Erythroblast (primary cell): ENCODE measurements around the gene SURF4.
"Not testable (repeated sequence)": the region's sequence is repeated elsewhere in the genome, so short reads cannot be mapped to it uniquely, and the experiment has no call there.

ENCODE experiments used
- DNase-seq, 2 experiments: peaks; one replicate each; lab custom pipeline; 2025; lab: John Stamatoyannopoulos, UW
- GATA1 ChIP-seq: IDR thresholded peaks from 2 replicates; pipeline ENCODE4 v1.6.1; 2011; ENCODE audit warnings: low read depth, mild to moderate bottlenecking, control low read depth, low read length, moderate library complexity
- POLR2A ChIP-seq: IDR thresholded peaks from 2 replicates; pipeline ENCODE4 v1.6.1; 2011; ENCODE audit warnings: mild to moderate bottlenecking, low read length

SURF4 gene

DNA sequence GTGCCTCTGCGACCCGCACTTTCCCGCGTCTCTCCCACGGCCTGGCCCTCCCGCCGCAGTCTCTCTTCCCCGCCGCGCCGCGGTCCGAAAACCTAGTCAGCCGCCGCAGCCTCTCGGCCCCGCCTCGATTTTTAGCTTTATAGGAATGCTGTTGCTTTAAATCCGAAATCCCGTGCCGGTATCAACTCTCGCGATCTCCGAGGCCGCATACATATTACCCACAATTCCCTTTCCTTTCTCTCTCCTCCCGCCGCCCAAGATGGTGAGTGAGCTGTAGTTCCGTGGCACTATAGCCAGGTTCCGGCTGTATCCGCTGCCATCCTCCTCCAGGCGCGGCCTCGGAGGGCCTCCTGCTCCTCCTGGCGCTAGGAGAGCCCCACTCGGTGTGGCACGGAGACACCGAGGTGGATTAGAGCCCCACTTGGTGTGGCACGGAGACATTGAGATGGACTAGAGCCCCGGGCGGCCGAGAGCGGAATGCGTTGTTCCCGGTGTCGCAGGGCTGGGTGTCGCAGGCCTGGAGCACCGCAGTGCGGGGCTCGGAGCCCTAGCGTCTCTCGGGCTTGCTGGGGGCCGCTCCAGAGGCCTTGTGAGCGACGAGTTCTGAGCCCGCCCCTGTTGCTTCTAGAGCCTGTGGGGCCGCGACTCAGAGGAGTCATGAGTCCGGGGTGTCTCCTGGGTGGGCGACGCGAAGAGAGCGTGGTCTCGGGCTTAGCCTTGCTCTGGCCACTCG lies 27.7 kb downstream of the SURF4 start, which contains the start of the genes MED22 and RPL7A:
MED22 (minus strand) TSS at position 147 of the 733 bp plus-strand sequence. CDS start 1,469 bp downstream, outside the sequence.
RPL7A (plus strand) TSS at position 234 of the 733 bp plus-strand sequence; CDS start at position 260, 26 bp downstream.
- peak; percentile 96 to 97 for DNase-seq
- TF ChIP-seq GATA1 (no peak), POLR2A (peak; percentile 98)

DNA sequence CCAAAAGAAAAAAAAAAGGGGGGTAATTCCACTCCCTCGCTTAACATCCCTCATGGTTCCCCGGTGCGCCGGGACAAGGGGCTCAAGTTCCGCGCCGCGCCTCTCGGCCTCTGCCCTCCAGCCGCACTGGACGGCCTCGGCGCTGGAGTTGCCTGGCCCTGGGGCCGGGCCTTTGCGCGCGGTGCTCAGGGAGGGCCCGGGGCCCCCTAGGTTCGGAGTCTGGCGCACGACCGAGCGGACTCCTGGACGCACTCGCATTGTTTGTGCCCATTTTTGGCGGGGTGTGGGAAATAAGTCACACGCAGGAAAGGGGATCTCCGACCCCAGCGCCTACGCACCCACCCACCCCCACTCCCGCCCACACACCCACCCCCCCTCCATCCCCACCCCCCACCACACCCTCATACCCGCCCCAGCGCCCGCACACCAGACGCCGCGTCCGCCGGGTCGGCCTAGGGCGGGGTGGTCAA lies 28.3 kb downstream of the SURF4 start:
- no peak for TF ChIP-seq GATA1
- TF ChIP-seq POLR2A, result no peak
- peak; percentile 77 to 78 for DNase-seq

DNA sequence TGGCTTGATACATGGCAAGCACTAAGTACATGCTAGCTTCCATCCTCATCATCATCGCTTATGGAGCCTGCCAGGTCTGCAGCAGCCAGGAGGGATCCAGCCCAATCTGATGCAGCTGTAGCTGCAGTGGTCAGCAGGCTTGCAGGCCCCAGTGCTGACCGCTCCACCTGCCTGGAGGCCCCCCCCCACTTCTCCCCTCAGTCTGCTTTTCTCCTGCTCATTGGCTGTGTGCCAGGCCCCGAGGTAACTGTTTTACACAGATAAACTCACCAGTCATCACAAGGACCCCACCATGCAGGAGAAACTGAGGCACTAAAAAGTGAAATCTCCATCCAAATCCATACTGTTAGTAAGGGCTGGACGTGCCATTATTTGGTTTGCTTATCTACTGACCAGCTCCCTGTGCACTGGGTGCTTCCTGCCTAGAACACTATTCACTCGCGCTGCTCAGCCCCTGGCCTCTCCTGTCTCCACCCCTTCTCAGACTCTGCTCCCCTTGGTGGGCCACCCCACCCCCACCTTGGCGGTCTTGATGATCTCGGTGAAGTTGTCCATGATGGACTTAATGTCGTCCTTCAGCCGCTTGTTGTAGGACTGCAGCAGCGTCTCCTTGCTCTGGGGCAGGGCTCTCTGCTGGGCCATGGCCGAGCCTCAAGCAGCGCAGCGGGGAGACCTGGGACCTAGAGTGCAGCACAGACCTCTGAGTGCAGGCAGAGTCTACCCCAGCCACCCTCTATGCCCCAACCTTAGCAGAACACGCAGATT lies 29.7 kb downstream of the SURF4 start:
- TF ChIP-seq POLR2A (no peak), GATA1 (no peak)
- DNase-seq, result no peak

DNA sequence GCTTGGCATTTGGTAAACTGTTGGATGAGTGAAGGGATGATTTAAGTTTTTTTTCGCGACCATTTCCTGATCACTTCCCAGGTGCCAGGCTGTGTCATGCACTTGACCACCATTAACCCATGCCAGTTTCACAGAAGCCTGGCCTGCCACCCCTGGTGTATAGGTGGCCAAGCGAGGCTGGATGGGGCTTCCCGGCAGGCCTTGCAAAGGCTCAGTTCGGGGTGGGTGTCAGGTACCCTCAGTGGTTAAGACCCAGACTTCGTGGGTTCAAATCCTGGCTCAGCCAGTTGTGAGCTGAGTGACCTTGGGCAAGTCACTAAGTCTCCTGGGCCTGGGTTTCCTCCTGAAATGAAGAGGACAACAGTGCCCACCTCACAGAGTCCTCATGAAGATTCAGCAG lies 30.3 kb downstream of the SURF4 start:
- TF ChIP-seq GATA1 (no peak), POLR2A (no peak)
- DNase-seq, result no peak

DNA sequence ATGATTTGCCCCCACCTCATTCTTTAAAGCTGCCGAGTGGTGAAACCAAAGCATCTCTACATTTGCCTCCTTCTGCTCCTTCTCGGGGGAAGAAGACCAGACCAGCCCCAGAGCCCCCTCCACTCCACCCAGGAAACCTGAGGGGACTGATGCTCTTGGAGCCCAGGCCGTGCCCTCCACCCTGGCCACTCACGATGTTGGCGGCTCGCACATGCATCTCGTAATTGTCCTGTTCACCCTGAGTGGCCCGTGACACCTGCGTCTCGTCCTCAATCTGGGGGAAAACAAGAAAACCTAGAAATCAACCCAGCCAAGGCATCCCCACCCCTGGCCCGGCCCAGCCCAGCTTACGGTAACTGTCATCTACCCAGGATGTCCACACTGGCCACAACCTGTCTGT lies 30.9 kb downstream of the SURF4 start:
- DNase-seq, result no peak
- no peak for TF ChIP-seq POLR2A
- no peak for TF ChIP-seq GATA1

DNA sequence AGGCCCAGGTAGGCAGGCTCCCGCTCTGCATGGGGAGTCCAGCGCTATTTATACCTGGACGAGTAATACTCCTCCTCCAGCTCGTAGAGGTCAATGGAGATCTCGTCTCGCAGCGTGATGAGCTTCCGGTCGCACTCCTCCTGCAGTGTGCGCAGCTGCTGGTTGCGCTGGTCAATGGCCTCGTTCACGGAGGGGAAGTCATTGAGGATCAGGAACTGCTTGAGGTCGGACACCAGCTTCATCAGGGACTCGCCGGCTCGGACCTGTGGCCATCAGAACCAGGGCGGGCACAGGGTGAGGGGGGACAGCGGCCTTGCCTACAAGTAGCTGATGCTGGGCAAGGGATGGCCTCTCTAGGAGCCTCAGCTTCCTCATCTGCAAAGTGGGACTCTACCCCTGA lies 31.8 kb downstream of the SURF4 start:
- no peak for DNase-seq
- no peak for TF ChIP-seq POLR2A
- TF ChIP-seq GATA1, result no peak

DNA sequence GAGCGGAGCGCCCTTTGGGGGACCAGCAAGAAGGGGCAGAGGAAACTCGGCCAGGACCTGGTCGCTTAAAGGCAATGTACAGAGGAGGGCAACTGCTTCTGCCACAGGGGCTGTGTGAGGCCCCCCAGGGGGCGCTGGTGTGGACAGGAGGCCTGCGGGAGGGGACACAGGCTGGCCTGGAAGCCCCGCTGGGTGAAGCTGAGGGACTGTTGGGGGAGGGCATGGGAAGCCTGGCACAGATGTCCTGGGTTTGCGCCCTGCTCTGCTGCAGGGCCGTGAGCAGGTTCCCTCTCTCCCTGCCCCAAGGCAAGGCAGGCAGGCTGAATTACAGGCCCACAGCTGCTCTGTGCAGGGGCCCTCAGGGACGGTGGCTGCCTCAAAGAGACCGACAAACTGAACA lies 33.3 kb downstream of the SURF4 start:
- TF ChIP-seq GATA1 (no peak), POLR2A (no peak)
- peak in 1 of 2 experiments; percentile 20 for DNase-seq

DNA sequence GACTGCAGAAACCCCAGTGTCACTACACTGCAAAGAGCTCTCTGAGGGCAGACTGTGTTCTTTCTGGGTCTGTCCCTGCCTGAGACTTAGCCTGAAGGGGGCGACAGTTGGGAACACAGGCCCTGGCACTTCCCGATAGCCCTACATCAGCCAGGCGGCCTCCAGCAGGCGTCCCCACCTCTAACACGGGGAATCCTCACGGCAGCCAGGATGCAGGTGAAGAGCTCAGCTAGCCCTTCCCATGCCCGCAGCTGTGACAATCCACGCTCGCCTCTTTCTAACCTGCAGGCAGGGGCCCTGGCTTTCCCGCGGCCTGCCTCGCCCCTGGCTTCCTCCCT lies 33.8 kb downstream of the SURF4 start:
- no peak for DNase-seq
- TF ChIP-seq POLR2A (no peak), GATA1 (no peak)

DNA sequence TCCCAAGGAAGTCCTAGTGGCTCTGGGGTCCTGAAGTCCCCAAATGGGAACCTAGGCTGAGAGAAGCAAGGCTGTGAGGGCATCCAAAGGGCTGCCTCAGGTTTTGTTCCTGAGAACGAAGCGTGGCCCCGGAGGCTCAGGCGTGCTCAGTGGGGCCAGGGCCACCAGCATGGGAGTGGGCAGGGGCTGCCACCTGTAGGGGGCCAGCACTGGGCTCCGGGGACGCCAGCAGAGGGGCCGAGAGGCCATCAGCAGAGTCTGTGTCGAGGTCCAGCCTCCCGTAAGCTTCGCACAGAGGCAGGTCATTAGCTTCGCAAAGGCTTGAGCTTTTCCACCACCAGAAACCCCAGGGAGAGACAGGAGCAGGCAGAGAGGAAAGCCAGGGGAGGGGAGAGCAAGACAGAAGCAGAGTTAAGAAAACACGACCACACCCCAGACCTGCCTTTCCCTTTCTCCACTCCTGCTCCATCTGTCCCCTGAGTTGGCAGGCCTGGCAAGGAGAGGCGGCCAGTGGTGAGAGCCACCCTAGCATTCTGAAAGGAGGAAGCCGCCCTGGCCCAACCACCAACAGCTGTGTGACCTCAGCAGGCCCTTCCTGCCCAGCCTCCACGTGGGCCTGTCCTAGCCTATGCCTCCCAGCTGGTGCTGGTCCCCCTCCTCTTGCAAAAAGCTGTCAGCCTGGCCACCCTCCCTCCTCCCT lies 34.3 kb downstream of the SURF4 start:
- TF ChIP-seq GATA1, result no peak
- no peak for DNase-seq

DNA sequence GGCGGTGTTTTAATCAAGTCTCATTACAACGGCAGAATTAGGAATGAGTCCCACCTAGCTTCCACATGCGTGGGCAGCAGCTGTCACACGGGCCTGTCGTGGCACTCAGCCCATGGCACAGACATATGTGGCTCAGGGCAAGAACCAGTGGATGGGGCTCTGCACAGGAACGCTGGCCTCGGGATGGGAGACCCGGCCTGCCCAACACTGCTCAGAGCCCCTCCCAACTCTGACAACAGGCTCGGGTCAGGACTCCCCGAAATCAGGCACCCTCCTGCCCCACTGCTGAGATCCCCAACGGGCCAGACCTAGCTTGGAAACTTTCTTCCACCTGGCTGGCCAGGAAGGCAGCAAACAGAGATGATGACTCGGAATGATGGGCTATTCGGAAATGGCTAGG lies 34.9 kb downstream of the SURF4 start:
- TF ChIP-seq POLR2A (no peak), GATA1 (no peak)

DNA sequence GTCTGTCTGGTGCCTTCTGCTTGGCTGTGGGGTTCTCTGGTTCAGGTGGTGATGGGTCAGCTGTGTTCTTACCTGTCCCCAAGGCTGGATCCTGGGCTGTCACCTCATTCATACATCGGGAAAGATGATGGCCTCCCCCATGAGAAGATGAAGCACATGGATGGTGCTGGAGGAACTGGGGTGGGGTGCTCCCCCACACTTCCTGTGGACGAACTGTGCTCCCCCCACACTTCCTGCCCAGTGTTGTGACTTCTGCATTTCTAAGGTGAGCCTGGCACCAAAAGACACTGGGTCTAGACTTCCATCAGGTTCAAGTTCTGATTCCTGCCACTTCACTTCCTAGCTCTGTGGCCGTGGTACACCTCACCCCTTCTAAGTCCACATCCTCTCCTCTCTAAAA lies 35.6 kb downstream of the SURF4 start:
- TF ChIP-seq GATA1, result no peak
- TF ChIP-seq POLR2A, result no peak
- DNase-seq, result no peak

More for the DNA sequence above, 34.9 kb downstream of the SURF4 start:
- no peak for DNase-seq

DNA sequence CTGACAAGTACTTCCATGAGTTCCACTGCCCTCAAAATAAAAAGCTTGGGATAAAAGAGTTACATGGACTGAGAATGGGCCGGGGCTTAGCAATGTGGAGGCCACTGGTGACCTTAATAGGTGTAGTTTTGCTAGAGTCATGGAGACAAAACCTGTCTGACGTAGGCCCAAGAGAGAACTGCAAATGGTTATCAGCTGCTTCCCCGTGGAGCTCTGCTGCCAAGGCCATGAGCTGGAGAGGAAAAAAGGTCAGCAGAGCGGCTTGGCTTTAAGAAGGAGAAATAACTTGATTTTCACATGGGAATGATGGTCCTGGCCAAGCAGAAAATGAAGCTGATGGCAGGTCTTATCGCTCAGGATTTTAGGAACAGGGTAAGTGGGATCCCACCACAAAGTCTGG lies 36.2 kb downstream of the SURF4 start:
- DNase-seq, result no peak
- no peak for TF ChIP-seq GATA1
- TF ChIP-seq POLR2A, result no peak

DNA sequence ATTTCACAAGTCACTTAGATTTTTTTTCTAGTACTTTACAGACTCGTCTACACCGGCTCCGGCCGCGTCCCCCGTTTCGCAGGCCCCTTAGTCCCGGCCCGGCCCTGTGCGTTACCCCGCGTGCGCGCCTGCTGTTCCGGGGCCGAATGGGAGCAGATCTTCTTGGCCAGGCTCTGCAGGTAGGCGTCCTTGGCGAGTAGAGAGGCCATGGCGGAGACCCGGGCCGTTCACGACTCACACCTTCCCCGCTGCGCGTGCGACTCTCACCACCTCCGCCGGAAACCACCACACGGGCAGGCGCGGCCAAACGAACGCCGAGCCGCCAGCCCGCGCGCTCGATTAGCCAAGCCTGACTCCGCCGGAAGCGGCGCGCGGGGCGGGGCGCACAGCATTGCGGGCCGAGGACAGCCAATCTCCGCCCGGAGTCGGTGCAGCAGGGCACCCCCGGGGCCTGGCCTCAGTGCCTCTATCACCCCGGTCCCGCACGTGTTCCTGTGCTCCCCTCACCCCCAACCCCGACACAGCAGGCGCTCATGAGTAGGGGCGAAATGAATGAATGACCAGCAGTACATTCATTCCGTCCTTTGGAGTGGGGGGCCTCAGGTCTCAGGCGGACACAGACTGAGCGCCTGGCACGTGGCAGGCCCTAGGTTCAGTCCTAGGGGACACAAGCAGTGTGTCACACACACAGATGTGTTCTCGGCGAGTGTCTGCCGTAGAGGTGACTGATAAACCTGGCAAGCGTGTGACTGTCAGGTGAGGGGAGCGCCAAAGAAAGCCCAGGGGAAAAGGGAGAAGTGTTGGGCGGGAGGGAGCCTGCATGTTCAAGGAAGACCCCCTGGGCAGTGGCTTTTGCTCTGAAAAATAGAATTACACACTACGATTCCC lies 39.7 kb downstream of the SURF4 start, which contains the start of gene SURF6:
SURF6 (minus strand) TSS at position 265 of the 888 bp plus-strand sequence; CDS start at position 209, 56 bp downstream.
- TF ChIP-seq GATA1 (no peak), POLR2A (peak; percentile 72)

DNA sequence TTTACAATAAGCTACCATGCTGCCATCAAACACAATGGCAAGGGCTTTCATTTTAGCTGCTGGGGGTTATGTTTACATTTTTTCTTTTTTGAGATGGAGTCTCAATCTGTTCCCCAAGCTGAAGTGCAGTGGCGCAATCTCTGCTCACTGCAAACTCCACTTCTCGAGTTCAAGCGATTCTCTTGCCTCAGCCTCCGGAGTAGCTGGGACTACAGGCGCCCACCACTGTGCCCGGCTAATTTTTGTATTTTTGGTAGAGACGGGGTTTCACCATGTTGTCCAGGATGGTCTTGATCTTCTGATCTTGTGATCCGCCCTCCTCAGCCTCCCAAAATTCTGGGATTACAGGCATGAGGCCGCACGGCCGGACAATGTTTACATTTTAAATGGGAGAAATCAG lies 41.0 kb downstream of the SURF4 start:
- not testable (repeated sequence) for DNase-seq

More for the DNA sequence above, 39.7 kb downstream of the SURF4 start, which contains the start of gene SURF6:
- DNase-seq, result peak; percentile 95 to 96
